ENCODE measurements around the gene MZF1.

The MZF1 gene

DNA sequence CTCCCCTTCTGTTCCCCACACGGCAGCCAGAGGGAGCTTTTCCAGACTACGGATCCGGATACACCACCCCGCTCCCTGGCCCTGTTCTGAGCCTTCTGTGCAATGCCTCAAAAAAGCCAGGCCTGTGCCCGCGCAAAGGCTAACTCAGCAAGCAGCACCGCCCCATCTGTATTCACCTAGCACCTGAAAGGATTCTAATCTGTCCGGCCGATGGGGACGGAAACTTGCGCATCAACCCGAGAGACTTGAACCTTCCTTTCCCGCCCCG, 54.1 kb downstream of the MZF1 start:
- in situ Hi-C loops (cut with MboI; ENCODE audit: low pct_unique_long_range_greater_than_20kb, low sequenced_read_pairs, unreplicated experiment), result no loop called here
- TF ChIP-seq, protein P1, sequence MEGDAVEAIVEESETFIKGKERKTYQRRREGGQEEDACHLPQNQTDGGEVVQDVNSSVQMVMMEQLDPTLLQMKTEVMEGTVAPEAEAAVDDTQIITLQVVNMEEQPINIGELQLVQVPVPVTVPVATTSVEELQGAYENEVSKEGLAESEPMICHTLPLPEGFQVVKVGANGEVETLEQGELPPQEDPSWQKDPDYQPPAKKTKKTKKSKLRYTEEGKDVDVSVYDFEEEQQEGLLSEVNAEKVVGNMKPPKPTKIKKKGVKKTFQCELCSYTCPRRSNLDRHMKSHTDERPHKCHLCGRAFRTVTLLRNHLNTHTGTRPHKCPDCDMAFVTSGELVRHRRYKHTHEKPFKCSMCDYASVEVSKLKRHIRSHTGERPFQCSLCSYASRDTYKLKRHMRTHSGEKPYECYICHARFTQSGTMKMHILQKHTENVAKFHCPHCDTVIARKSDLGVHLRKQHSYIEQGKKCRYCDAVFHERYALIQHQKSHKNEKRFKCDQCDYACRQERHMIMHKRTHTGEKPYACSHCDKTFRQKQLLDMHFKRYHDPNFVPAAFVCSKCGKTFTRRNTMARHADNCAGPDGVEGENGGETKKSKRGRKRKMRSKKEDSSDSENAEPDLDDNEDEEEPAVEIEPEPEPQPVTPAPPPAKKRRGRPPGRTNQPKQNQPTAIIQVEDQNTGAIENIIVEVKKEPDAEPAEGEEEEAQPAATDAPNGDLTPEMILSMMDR (IDR thresholded peaks at IDR 0.05; ENCODE audit: extremely low read depth, insufficient read depth, missing control alignments), result peak; percentile 56
- DNase-seq (ENCODE audit: low spot score), result peak; percentile 67

DNA sequence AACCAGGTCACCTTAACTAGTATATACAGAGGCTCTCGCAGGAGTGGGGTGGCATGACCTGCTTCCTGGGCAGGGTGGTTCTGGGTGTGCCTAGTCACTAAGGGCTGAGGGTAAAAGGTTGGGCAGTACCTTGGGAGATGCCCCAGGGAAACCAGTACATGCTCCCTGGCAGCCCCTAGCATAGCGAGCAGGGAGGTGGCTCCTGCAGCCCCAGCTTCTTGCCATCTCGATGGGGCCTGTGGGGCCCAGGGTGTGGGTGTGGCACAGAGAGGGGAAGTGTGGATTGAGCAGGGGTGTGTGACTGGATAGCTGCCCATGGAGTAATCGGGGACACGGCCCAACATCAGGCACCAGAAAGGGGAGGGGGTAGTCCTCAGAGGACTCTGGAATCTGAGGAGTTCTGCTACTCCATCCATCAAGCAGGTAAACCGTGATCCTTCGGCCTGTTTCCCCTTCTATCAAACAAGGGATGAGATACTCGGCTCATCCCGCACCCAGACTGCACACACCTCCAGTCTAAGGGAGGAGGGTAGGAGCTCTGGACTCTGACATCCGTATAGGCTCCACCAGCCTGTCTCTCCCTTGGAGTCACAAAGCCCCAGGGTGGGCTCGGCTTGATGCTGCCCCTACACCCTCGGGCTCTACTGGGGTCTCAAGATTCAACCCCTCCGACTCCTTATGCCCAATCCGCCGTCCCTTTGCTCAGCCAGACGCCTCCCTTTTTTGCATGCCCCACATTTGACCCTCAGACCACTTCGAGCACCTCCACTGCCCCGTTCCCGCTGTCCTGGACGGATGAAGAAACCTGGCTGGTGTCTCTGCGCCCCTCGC, 54.7 kb downstream of the MZF1 start:
- in situ Hi-C loops (cut with MboI; ENCODE audit: low pct_unique_long_range_greater_than_20kb, low sequenced_read_pairs, unreplicated experiment), result no loop called here
- TF ChIP-seq, protein P1 (IDR thresholded peaks at IDR 0.05; ENCODE audit: extremely low read depth, insufficient read depth, missing control alignments), result no peak
- DNase-seq (ENCODE audit: low spot score), result no peak

- TF ChIP-seq, protein P1 (IDR thresholded peaks at IDR 0.05; ENCODE audit: extremely low read depth, insufficient read depth, missing control alignments), result no peak
- DNase-seq (ENCODE audit: low spot score), result no peak
- in situ Hi-C loops (cut with MboI; ENCODE audit: low pct_unique_long_range_greater_than_20kb, low sequenced_read_pairs, unreplicated experiment), result no loop called here
These were observed 55.9 kb downstream of the MZF1 start for GRCh38 chr19:58516964-58517833.

- no peak for DNase-seq (ENCODE audit: low spot score)
- in situ Hi-C loops (cut with MboI; ENCODE audit: low pct_unique_long_range_greater_than_20kb, low sequenced_read_pairs, unreplicated experiment), result no loop called here
- TF ChIP-seq, protein P1 (IDR thresholded peaks at IDR 0.05; ENCODE audit: extremely low read depth, insufficient read depth, missing control alignments), result no peak
These were observed 56.8 kb downstream of the MZF1 start for GRCh38 chr19:58516246-58516836.

GRCh38 chr19:58515259-58515658, 57.9 kb downstream of the MZF1 start:
- in situ Hi-C loops (cut with MboI; ENCODE audit: low pct_unique_long_range_greater_than_20kb, low sequenced_read_pairs, unreplicated experiment), result no loop called here
- TF ChIP-seq, protein P1 (IDR thresholded peaks at IDR 0.05; ENCODE audit: extremely low read depth, insufficient read depth, missing control alignments), result no peak
- DNase-seq (ENCODE audit: low spot score), result no peak

DNA sequence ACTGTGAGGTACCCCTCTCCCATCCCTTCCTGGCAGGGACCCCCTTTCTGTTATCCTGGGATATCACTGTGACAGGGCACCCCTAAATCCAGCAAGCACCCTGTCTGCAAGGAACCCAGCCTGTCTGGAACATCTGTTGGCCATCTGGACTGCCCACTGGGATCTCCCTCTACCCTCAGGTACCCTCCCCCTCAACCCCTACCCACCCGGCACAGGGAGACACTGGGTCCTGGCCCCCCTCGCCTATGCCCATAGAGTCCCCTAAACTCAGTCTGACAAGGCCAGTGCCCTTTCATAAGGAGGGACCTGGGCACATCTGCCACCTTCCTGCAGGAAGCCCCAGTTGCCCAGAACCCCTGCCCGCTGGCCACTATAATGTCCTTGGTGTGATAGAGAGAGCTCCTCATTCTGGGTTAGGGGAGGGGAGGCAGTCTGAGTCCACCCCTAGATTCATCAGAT, 58.5 kb downstream of the MZF1 start:
- TF ChIP-seq, protein P1 (IDR thresholded peaks at IDR 0.05; ENCODE audit: extremely low read depth, insufficient read depth, missing control alignments), result no peak
- DNase-seq (ENCODE audit: low spot score), result no peak
- in situ Hi-C loops (cut with MboI; ENCODE audit: low pct_unique_long_range_greater_than_20kb, low sequenced_read_pairs, unreplicated experiment), result no loop called here
